Measurements from ENCODE around the gene MAP3K6. TPM values are rescaled to one million over a fixed set of nuclear protein-coding genes. Genes with fewer than 3 reads are reported as not detected.

The MAP3K6 gene
- total and polyA plus RNA-seq, 2 of the 4 experiments (the other 2 are of a cell fraction), result 4.8 to 15.9 TPM

DNA sequence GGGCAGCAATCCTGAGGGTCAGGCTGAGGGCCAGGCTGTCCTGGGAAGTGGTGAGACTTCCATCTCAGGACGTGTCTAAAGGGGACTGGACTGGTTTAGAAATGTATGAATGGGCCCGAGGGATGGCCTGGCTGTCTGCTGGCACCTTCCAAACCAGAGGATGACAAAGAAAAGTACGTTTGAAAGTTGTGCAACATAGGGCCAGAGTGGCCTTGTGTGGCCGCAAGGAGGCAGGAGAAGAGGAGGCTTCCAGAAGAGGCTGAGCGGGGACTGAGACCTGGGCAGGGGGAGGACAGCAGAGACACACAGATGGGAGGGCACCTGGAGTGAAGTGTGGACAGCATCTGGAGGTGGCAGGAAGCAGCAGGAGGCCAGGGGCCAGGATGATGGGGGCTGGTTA lies 27.5 kb downstream of the MAP3K6 start:
- intact Hi-C loops (cut with micrococcal nuclease), result no loop called here

More for the DNA sequence above, 27.5 kb downstream of the MAP3K6 start:
- H3K36me3 ChIP-seq (ENCODE audit: control insufficient read depth, insufficient read depth, low read length), result peaks cover 21% of the 10 kb centered on the region
- in situ Hi-C loops (cut with MboI; ENCODE audit: low sequenced_read_pairs) (no loop called here), dilution Hi-C loops (cut with HindIII; ENCODE audit: low sequenced_read_pairs, unreplicated experiment) (no loop called here)
- no peak overlapping the region for H4K5ac ChIP-seq (ENCODE audit: low read depth, low read length)
- H2AK5ac ChIP-seq (ENCODE audit: low read depth, low read length), result no peak overlapping the region
- ATAC-seq (ENCODE audit: low read depth) (no peak), DNase-seq (no peak)
- H4K8ac ChIP-seq (ENCODE audit: low read depth in 2 of 2, low read length in 2 of 2), result no peak overlapping the region
- H3K4me1 ChIP-seq (ENCODE audit: control insufficient read depth, insufficient read depth, low read length), result peaks cover 14% of the 10 kb centered on the region
- H3K4me2 ChIP-seq (ENCODE audit: low read depth, low read length), result no peak overlapping the region
- no peak overlapping the region for H2BK120ac ChIP-seq (ENCODE audit: low read depth, low read length)
- ChIA-PET POLR2A (ENCODE audit: unreplicated experiment) (no interaction called here), CTCF (no interaction called here)
- no peak overlapping the region for H2BK5ac ChIP-seq (ENCODE audit: low read depth, low read length, poor library complexity, severe bottlenecking)
- no peak overlapping the region for H3K4me3 ChIP-seq (ENCODE audit: insufficient read depth, low read depth, low read length)
- 56% methylated on average over 5 of the region's 5 CpGs; no CpG with 5 or more reads in 1 of the 2 experiments for WGBS, 2 experiments (ENCODE audit: extremely low coverage in 2 of 2, insufficient read length in 1 of 2)
- no peak overlapping the region for H3K18ac ChIP-seq (ENCODE audit: low read depth, low read length)
- TF ChIP-seq CEBPB (IDR thresholded peaks at IDR 0.05; ENCODE audit: low read depth, low read length), result peak; percentile 66
- TF ChIP-seq, protein P1, sequence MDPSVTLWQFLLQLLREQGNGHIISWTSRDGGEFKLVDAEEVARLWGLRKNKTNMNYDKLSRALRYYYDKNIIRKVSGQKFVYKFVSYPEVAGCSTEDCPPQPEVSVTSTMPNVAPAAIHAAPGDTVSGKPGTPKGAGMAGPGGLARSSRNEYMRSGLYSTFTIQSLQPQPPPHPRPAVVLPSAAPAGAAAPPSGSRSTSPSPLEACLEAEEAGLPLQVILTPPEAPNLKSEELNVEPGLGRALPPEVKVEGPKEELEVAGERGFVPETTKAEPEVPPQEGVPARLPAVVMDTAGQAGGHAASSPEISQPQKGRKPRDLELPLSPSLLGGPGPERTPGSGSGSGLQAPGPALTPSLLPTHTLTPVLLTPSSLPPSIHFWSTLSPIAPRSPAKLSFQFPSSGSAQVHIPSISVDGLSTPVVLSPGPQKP (IDR thresholded peaks at IDR 0.05; ENCODE audit: borderline replicate concordance, low read depth, low read length), result no peak
- H2BK15ac ChIP-seq (ENCODE audit: low read depth, low read length), result no peak overlapping the region
- no peak overlapping the region for H3K23ac ChIP-seq (ENCODE audit: low read depth, low read length)
- no peaks in the 10 kb centered on the region for H4K20me1 ChIP-seq (ENCODE audit: insufficient read depth, low read length)
- no peaks in the 10 kb centered on the region for H3K9me3 ChIP-seq (ENCODE audit: control insufficient read depth, insufficient read depth, low read length)
- no peaks in the 10 kb centered on the region; a peak in 1 of 4 replicates for H3K79me1 ChIP-seq (ENCODE audit: low read depth in 1 of 2, low read length in 2 of 2)
- H2BK20ac ChIP-seq (ENCODE audit: low read depth, low read length), result no peak overlapping the region
- peaks cover 7% of the 10 kb centered on the region; the same call in 1 of the 2 replicates for H3K9me1 ChIP-seq (ENCODE audit: insufficient read depth, low read length)
- H4K91ac ChIP-seq (ENCODE audit: insufficient read depth, low read depth, low read length), result no peak overlapping the region
- peak overlapping the region; percentile 1 for H2AFZ ChIP-seq (replicated peaks; ENCODE audit: low read length, poor library complexity)
- H3K9ac ChIP-seq (ENCODE audit: low read depth, low read length), result no peak overlapping the region
- H3K56ac ChIP-seq (ENCODE audit: extremely low read depth, insufficient read depth, low read length), result no peak overlapping the region
- no TSS peak for BruUV-seq (replicated peaks)
- no peaks in the 10 kb centered on the region for H3K27me3 ChIP-seq (ENCODE audit: control insufficient read depth, insufficient read depth, low read length)
- H3K27ac ChIP-seq (ENCODE audit: insufficient read depth, low read length), result no peak overlapping the region
- H2AK9ac ChIP-seq (replicated peaks; ENCODE audit: low read depth, low read length, poor library complexity), result peak overlapping the region; percentile 66
- no peak overlapping the region for H3K14ac ChIP-seq (replicated peaks; ENCODE audit: low read depth, low read length)
- H3K4ac ChIP-seq (ENCODE audit: low read depth, low read length), result no peak overlapping the region
